Endothelial cell of umbilical vein (primary cell): Measurements from ENCODE around the gene MAGEA9B. TPM values are rescaled to one million over a fixed set of nuclear protein-coding genes. Genes with fewer than 3 reads are reported as not detected.

Experiments
- BruUV-seq: library from RNA; stranded (reverse); fragments of 400-500 nt; replicated peaks from 2 replicates; lab custom pipeline; 2021; lab: Mats Ljungman, UMichigan
- CTCF ChIA-PET: fragments of 300-600, 350-600 bp; sonication (Branson Sonifier 250); formaldehyde crosslinking; loops from one replicate; lab custom pipeline; 2021; ENCODE audit warnings: antibody characterized with exemption, inconsistent platforms; lab: Charles Lee
- POLR2A ChIA-PET: fragments of 300-600, 350-600 bp; sonication (Branson Sonifier 250); formaldehyde crosslinking; loops from one replicate; lab custom pipeline; 2021; ENCODE audit warnings: antibody characterized with exemption, inconsistent platforms; lab: Charles Lee
- DNase-seq: peaks from one replicate; pipeline ENCODE4 v3.0.0-alpha.2; 2011; ENCODE audit warnings: low read depth, low spot score
- FAIRE-seq: peaks from 2 replicates; lab custom pipeline; 2011; peaks lifted over from hg19 to GRCh38; lab: Jason Lieb, UNC
- H2AFZ ChIP-seq: 2 replicates; pipeline ENCODE4 v1.6.0; 2012; ENCODE audit warnings: low read depth, low read length, control low read depth, inconsistent platforms
- H3K27ac ChIP-seq: 2 replicates; pipeline ENCODE4 v1.5.1; 2011; ENCODE audit warnings: low read depth, mild to moderate bottlenecking, control low read depth, low read length, moderate library complexity; ENCODE audit not compliant: insufficient read depth
- H3K27me3 ChIP-seq, 2 experiments: 2 replicates each; pipeline versions ENCODE4 v1.6.0 to v1.6.1; 2011; ENCODE audit warnings: low read length in 2 of 2, mixed read lengths in 1 of 2; ENCODE audit not compliant: control insufficient read depth in 2 of 2, insufficient read depth in 2 of 2
- H3K36me3 ChIP-seq, 2 experiments: 2 replicates in 1 of 2; 3 replicates in 1 of 2; pipeline ENCODE4 v1.5.1; 2011; ENCODE audit warnings: low read length in 2 of 2, mild to moderate bottlenecking in 1 of 2, moderate library complexity in 1 of 2; ENCODE audit not compliant: control insufficient read depth in 2 of 2, insufficient read depth in 2 of 2; ENCODE audit errors: extremely low read depth in 1 of 2
- H3K4me1 ChIP-seq: 3 replicates; pipeline ENCODE4 v1.5.1; 2011; ENCODE audit warnings: mild to moderate bottlenecking, low read length; ENCODE audit not compliant: control insufficient read depth, insufficient read depth; ENCODE audit errors: extremely low read depth
- H3K4me2 ChIP-seq: 2 replicates; pipeline ENCODE4 v1.6.1; 2011; ENCODE audit warnings: low read length, control low read depth, mixed read lengths; ENCODE audit not compliant: insufficient read depth
- H3K4me3 ChIP-seq, 3 experiments: fragments of 200-600 bp in 1 of 3; sonication (generic), shearing (Covaris generic) in 1 of 3; replicated peaks in 1 of 3; 2 replicates each; pipeline ENCODE4 v1.5.1; 2011 to 2016; ENCODE audit warnings: control low read depth in 3 of 3, low read length in 3 of 3, mild to moderate bottlenecking in 2 of 3, inconsistent platforms in 1 of 3, low read depth in 1 of 3, moderate library complexity in 1 of 3; ENCODE audit not compliant: insufficient read depth in 1 of 3
- H3K79me2 ChIP-seq: 2 replicates; pipeline ENCODE4 v1.6.0; 2012; ENCODE audit warnings: low read length, inconsistent platforms; ENCODE audit not compliant: control insufficient read depth, insufficient read depth
- H3K9ac ChIP-seq: replicated peaks from 2 replicates; pipeline ENCODE3; 2011; ENCODE audit warnings: low read length, control low read depth; ENCODE audit not compliant: insufficient read depth; ENCODE audit errors: extremely low read depth
- H3K9me1 ChIP-seq: replicated peaks from 3 replicates; pipeline ENCODE4 v1.6.0; 2011; ENCODE audit warnings: mild to moderate bottlenecking, low read length; ENCODE audit not compliant: control insufficient read depth, insufficient read depth; ENCODE audit errors: extremely low read depth
- H3K9me3 ChIP-seq: replicated peaks from 2 replicates; pipeline ENCODE4 v1.5.1; 2012; ENCODE audit warnings: low read length, inconsistent platforms; ENCODE audit not compliant: control insufficient read depth, insufficient read depth
- H4K20me1 ChIP-seq: replicated peaks from 2 replicates; pipeline ENCODE3; 2011; ENCODE audit warnings: mild to moderate bottlenecking, low read length; ENCODE audit not compliant: control insufficient read depth, insufficient read depth; ENCODE audit errors: extremely low read depth
- CTCF ChIP-seq, 2 donors: IDR thresholded peaks; 1 replicate in 1 of 2; 2 replicates in 1 of 2; pipeline ENCODE4 v1.5.1; 2011; ENCODE audit warnings: low read length in 2 of 2, mild to moderate bottlenecking in 2 of 2, moderate library complexity in 2 of 2, control low read depth in 1 of 2, inconsistent platforms in 1 of 2, low read depth in 1 of 2; ENCODE audit not compliant: insufficient read depth in 1 of 2; ENCODE audit errors: extremely low read depth in 1 of 2
- EZH2 ChIP-seq: IDR thresholded peaks from 2 replicates; pipeline ENCODE4 v1.6.1; 2012; ENCODE audit warnings: borderline replicate concordance, low read depth, mild to moderate bottlenecking, moderate library complexity, low read length, inconsistent platforms; ENCODE audit not compliant: severe bottlenecking
- FOS ChIP-seq: IDR thresholded peaks from 2 replicates; pipeline ENCODE4 v1.6.1; 2011; ENCODE audit warnings: mild to moderate bottlenecking, low read length, moderate library complexity, borderline replicate concordance; ENCODE audit not compliant: insufficient read depth
- GATA2 ChIP-seq: IDR thresholded peaks from 2 replicates; pipeline ENCODE4 v1.7.0; 2011; ENCODE audit warnings: low read depth, mild to moderate bottlenecking, moderate library complexity, mixed read lengths, low read length; ENCODE audit not compliant: insufficient read length, insufficient read depth
- JUN ChIP-seq: IDR thresholded peaks from 2 replicates; pipeline ENCODE4 v1.6.1; 2011; ENCODE audit warnings: borderline replicate concordance, low read depth; ENCODE audit not compliant: insufficient read length, insufficient read depth
- MAX ChIP-seq: IDR thresholded peaks from 2 replicates; pipeline ENCODE4 v1.6.1; 2011; ENCODE audit not compliant: insufficient read depth, insufficient read length
- MYC ChIP-seq: IDR thresholded peaks from one replicate; pipeline ENCODE4 v1.6.1; 2011; ENCODE audit warnings: mild to moderate bottlenecking, low read depth, low read length
- POLR2A ChIP-seq: IDR thresholded peaks from 2 replicates; pipeline ENCODE4 v1.6.1; 2012; ENCODE audit warnings: low read depth, mild to moderate bottlenecking, control low read depth, low read length
- POLR2AphosphoS5 ChIP-seq: IDR thresholded peaks from 2 replicates; pipeline ENCODE4 v1.6.1; 2012; ENCODE audit warnings: low read depth, mild to moderate bottlenecking, control low read depth, low read length, moderate library complexity; ENCODE audit not compliant: insufficient read depth
- dilution Hi-C: fragments of 300-500 bp; cut with MboI; formaldehyde crosslinking; loops from one replicate; pipeline ENCODE4 v1.15.0; 2019; ENCODE audit warnings: low sequenced_read_pairs; ENCODE audit not compliant: extremely low pct_ligation_motif_present
- intact Hi-C: fragments of 100-400 bp; cut with micrococcal nuclease; formaldehyde crosslinking; loops from one replicate; pipeline ENCODE4 v1.10.0; 2022
- polyA plus RNA-seq, 4 experiments: library from polyadenylated mRNA; depleted of rRNA in 3 of 4; stranded (reverse) in 3 of 4; unstranded in 1 of 4; fragments of >200 nt; gene quantifications; 2 replicates each; pipeline versions ENCODE4 v1.2.1 to v1.2.3, GENCODE V29; 2011 to 2012; ENCODE audit warnings: missing spikeins in 1 of 4
- total RNA-seq: library from RNA; stranded (reverse); gene quantifications from 2 replicates; pipeline ENCODE4 v1.2.3, GENCODE V29; 2021

Gene MAGEA9B
- total and polyA plus RNA-seq, 2 donors (not counting 3 experiments of a cell fraction or from before 2014, with no cell fraction given): not detected

- no peak overlapping the region for H3K9ac ChIP-seq
- no peaks in the 10 kb centered on the region for H3K4me1 ChIP-seq
- H3K27ac ChIP-seq: no peak overlapping the region
- FAIRE-seq: no peak
- dilution Hi-C loops (no loop called here), intact Hi-C loops (no loop called here)
- no peaks in the 10 kb centered on the region for H3K79me2 ChIP-seq
- H3K9me1 ChIP-seq: no peaks in the 10 kb centered on the region
- no peaks in the 10 kb centered on the region for H4K20me1 ChIP-seq
- no peaks in the 10 kb centered on the region for H3K9me3 ChIP-seq
- TF ChIP-seq CTCF (IDR thresholded peaks at IDR 0.05; ENCODE audit: extremely low read depth in 1 of 2, insufficient read depth in 1 of 2, low read depth in 1 of 2, low read length in 2 of 2): no peak
- TF ChIP-seq JUN: no peak
- TF ChIP-seq POLR2A: no peak
- TF ChIP-seq GATA2: no peak
- TF ChIP-seq FOS: no peak
- no peaks in the 10 kb centered on the region for H3K36me3 ChIP-seq
- no peak for DNase-seq
- no peaks in the 10 kb centered on the region for H3K27me3 ChIP-seq
- ChIA-PET POLR2A (no interaction called here), CTCF (no interaction called here)
- no TSS peak for BruUV-seq
- H2AFZ ChIP-seq: no peak overlapping the region
- no peak overlapping the region for H3K4me3 ChIP-seq
- H3K4me2 ChIP-seq: no peak overlapping the region
Measured at GRCh38 chrX:149570668-149571067, 16.6 kb downstream of the MAGEA9B start.

DNA sequence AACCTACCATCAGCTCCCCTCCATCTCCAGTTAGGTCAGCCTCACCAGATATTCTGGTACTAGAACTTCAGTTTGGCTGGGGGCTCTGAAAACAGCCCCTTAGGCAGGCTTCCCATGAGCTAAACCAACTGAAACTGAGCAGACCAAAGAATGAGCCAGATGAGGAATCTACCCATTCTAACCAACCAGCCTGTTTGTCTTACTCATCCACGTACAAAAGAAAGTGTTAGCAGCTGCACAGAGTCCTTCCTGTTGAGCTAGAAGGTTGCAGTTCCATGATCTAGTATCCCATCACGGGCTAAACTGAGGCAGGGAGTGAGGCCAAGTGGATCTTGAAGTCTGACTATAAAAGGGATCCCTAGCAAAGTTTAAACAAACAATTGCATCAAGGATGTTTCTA, 17.5 kb downstream of the MAGEA9B start:
- Histone ChIP-seq H3K79me2 (no peaks in the 10 kb centered on the region), H3K4me1 (no peaks in the 10 kb centered on the region), H2AFZ (no peak overlapping the region), H3K4me2 (no peak overlapping the region), H3K4me3 (no peak overlapping the region), H4K20me1 (no peaks in the 10 kb centered on the region), H3K36me3 (no peaks in the 10 kb centered on the region), H3K9ac (no peak overlapping the region), H3K27me3 (no peaks in the 10 kb centered on the region), H3K9me3 (no peaks in the 10 kb centered on the region), H3K27ac (no peak overlapping the region), H3K9me1 (no peaks in the 10 kb centered on the region)
- dilution Hi-C loops (no loop called here), intact Hi-C loops (no loop called here)
- ChIA-PET CTCF (no interaction called here), POLR2A (no interaction called here)
- BruUV-seq: no TSS peak
- TF ChIP-seq GATA2 (no peak), CTCF (IDR thresholded peaks at IDR 0.05; ENCODE audit: extremely low read depth in 1 of 2, insufficient read depth in 1 of 2, low read depth in 1 of 2, low read length in 2 of 2) (no peak), JUN (no peak), FOS (no peak), POLR2A (no peak), EZH2 (no peak), MAX (no peak), MYC (no peak), POLR2AphosphoS5 (no peak)
- DNase-seq (no peak), FAIRE-seq (no peak)
